A549 (cell line): ENCODE results near the gene TSTD2. TPM values are rescaled to one million over a fixed set of nuclear protein-coding genes. Genes with fewer than 3 reads are reported as not detected.

Experiments
- ATAC-seq, 2 experiments: fragments of 200-7000 bp in 1 of 2; fragments of >200 bp in 1 of 2; cut with Nextera tagmentation in 1 of 2; cut with Tn5 transposase in 1 of 2; 3 replicates each; pipeline versions ENCODE4 v1.8.0 to v1.9.1; 2018 to 2020; ENCODE audit warnings: mild to moderate bottlenecking in 1 of 2, moderate library complexity in 1 of 2
- CTCF ChIA-PET: fragments of 300-600 bp; sonication (Branson Sonifier 250); formaldehyde crosslinking; extraction: SDS; loops from one replicate; lab custom pipeline; 2021; ENCODE audit warnings: antibody characterized with exemption, inconsistent platforms; lab: Yijun Ruan, JAX
- POLR2A ChIA-PET: fragments of 350-600 bp; formaldehyde crosslinking; extraction: SDS; loops from one replicate; lab custom pipeline; 2021; ENCODE audit warnings: antibody characterized with exemption, inconsistent platforms; lab: Yijun Ruan, JAX
- DNase-seq, 2 experiments: peaks; one replicate each; pipeline versions ENCODE4 v3.0.0 to v3.0.0-alpha.2; 2011 to 2016; ENCODE audit warnings: low read depth in 1 of 2, low spot score in 1 of 2
- FAIRE-seq: peaks from 2 replicates; lab custom pipeline; 2011; peaks lifted over from hg19 to GRCh38; lab: Jason Lieb, UNC
- H3K27ac ChIP-seq, 2 experiments: fragments of >200 bp; sonication (Bioruptor Twin); formaldehyde crosslinking; 3 replicates each; pipeline ENCODE4 v1.5.1; 2016 to 2017
- H3K4me1 ChIP-seq: fragments of >200 bp; sonication (Bioruptor Twin); formaldehyde crosslinking; 3 replicates; pipeline ENCODE4 v1.6.1; 2016
- H3K4me2 ChIP-seq: fragments of >200 bp; sonication (Bioruptor Twin); formaldehyde crosslinking; 3 replicates; pipeline ENCODE4 v1.6.1; 2016
- H3K4me3 ChIP-seq: fragments of >200 bp; sonication (Bioruptor Twin); formaldehyde crosslinking; 3 replicates; pipeline ENCODE4 v1.5.1; 2016
- H3K9me3 ChIP-seq: fragments of >200 bp; sonication (Bioruptor Twin); formaldehyde crosslinking; 3 replicates; pipeline ENCODE4 v1.6.1; 2016
- BHLHE40 ChIP-seq: IDR thresholded peaks from 2 replicates; pipeline ENCODE4 v1.6.1; 2012; ENCODE audit warnings: low read depth, low read length, inconsistent platforms
- CBX2 ChIP-seq: fragments of 200-600 bp; sonication (generic); IDR thresholded peaks from 2 replicates; pipeline ENCODE4 v1.6.1; 2016; ENCODE audit warnings: low read depth, mild to moderate bottlenecking, borderline replicate concordance
- CBX8 ChIP-seq: fragments of 200-600 bp; sonication (generic); IDR thresholded peaks from 2 replicates; pipeline ENCODE4 v1.6.1; 2016
- CHD4 ChIP-seq: fragments of 200-600 bp; sonication (generic); IDR thresholded peaks from 2 replicates; pipeline ENCODE4 v1.6.1; 2016; ENCODE audit warnings: antibody characterized with exemption, mild to moderate bottlenecking, borderline replicate concordance
- EP300 ChIP-seq, 2 experiments: fragments of >200 bp; sonication (Bioruptor Twin); formaldehyde crosslinking; IDR thresholded peaks; 2 replicates in 1 of 2; 3 replicates in 1 of 2; pipeline ENCODE4 v1.6.1; 2016 to 2017
- ESRRA ChIP-seq: fragments of 150-350 bp; IDR thresholded peaks from 2 replicates; pipeline ENCODE4 v1.6.1; 2014; ENCODE audit warnings: mild to moderate bottlenecking, low read length, borderline replicate concordance
- FOSB ChIP-seq: fragments of 250-450 bp; sonication (Bioruptor Pico); IDR thresholded peaks from 2 replicates; pipeline ENCODE4 v1.5.0; 2020; ENCODE audit warnings: mild to moderate bottlenecking, moderate library complexity
- FOXS1 ChIP-seq: fragments of 250-450 bp; sonication (Bioruptor Pico); IDR thresholded peaks from 2 replicates; pipeline ENCODE4 v1.5.0; 2020; ENCODE audit warnings: mild to moderate bottlenecking, moderate library complexity
- HES2 ChIP-seq: fragments of >200 bp; sonication (Bioruptor Twin); formaldehyde crosslinking; IDR thresholded peaks from 2 replicates; pipeline ENCODE4 v1.6.1; 2016
- HOXB5 ChIP-seq: fragments of 250-450 bp; sonication (Bioruptor Pico); IDR thresholded peaks from 2 replicates; pipeline ENCODE4 v1.5.0; 2020; ENCODE audit warnings: mild to moderate bottlenecking, moderate library complexity
- JUN ChIP-seq, 2 experiments: fragments of >200 bp; sonication (Bioruptor Twin); formaldehyde crosslinking; IDR thresholded peaks; 2 replicates in 1 of 2; 3 replicates in 1 of 2; pipeline ENCODE4 v1.6.1; 2016 to 2017
- JUNB ChIP-seq: fragments of >200 bp; sonication (Bioruptor Twin); formaldehyde crosslinking; IDR thresholded peaks from 2 replicates; pipeline ENCODE4 v1.6.1; 2016
- KDM5A ChIP-seq: fragments of 200-600 bp; sonication (generic); IDR thresholded peaks from 2 replicates; pipeline ENCODE4 v1.6.1; 2016; ENCODE audit warnings: antibody characterized with exemption, mild to moderate bottlenecking
- MAX ChIP-seq: IDR thresholded peaks from 2 replicates; pipeline ENCODE4 v1.6.1; 2012
- MYC ChIP-seq: IDR thresholded peaks from 2 replicates; pipeline ENCODE4 v1.6.1; 2012; ENCODE audit warnings: mild to moderate bottlenecking, inconsistent platforms, low read length, improper control_type of control experiment, borderline replicate concordance
- NPAS2 ChIP-seq: fragments of 250-450 bp; sonication (Bioruptor Pico); IDR thresholded peaks from 2 replicates; pipeline ENCODE4 v1.8.0; 2022; ENCODE audit warnings: mild to moderate bottlenecking, moderate library complexity, borderline replicate concordance
- NR3C1 ChIP-seq: fragments of >200 bp; sonication (Bioruptor Twin); formaldehyde crosslinking; IDR thresholded peaks from 3 replicates; pipeline ENCODE4 v1.6.1; 2017
- RFX5 ChIP-seq: fragments of 450-650 bp; IDR thresholded peaks from 2 replicates; pipeline ENCODE4 v1.7.1; 2014; ENCODE audit warnings: antibody characterized with exemption, mild to moderate bottlenecking, moderate library complexity
- RNF2 ChIP-seq: fragments of 200-600 bp; sonication (generic); IDR thresholded peaks from 2 replicates; pipeline ENCODE4 v1.6.1; 2016; ENCODE audit warnings: low read depth, mild to moderate bottlenecking, antibody characterized with exemption, moderate library complexity, borderline replicate concordance
- SREBF2 ChIP-seq: fragments of 450-650 bp; IDR thresholded peaks from 2 replicates; pipeline ENCODE4 v1.6.1; 2014; ENCODE audit warnings: mild to moderate bottlenecking, moderate library complexity
- ZNF302 ChIP-seq: fragments of 250-450 bp; sonication (Bioruptor Pico); IDR thresholded peaks from 2 replicates; pipeline ENCODE4 v1.9.0; 2021; ENCODE audit warnings: inconsistent platforms, mild to moderate bottlenecking, moderate library complexity
- WGBS: methylation state at CpG from one replicate; pipeline ENCODE4 v1.1.6; 2017; ENCODE audit errors: missing lambda C conversion rate; 5-methylcytosine and 5-hydroxymethylcytosine counted together
- polyA plus RNA-seq, 4 experiments: library from polyadenylated mRNA; depleted of rRNA in 3 of 4; stranded (reverse); fragments of >200 nt; fragmentation: RNase III in 1 of 4; extraction: RNeasy Plus Mini Kit Qiagen cat#74134 plus additional on column Dnase treatment in 1 of 4; gene quantifications; 2 replicates in 3 of 4; 3 replicates in 1 of 4; pipeline ENCODE4 v1.2.3, GENCODE V29; 2011 to 2017
- TF ChIP-seq, protein P1 (sequence below): fragments of 200-600 bp; sonication (generic); IDR thresholded peaks from 2 replicates; pipeline ENCODE4 v1.6.1; 2016; ENCODE audit warnings: antibody characterized with exemption, mild to moderate bottlenecking, moderate library complexity
- TF ChIP-seq, protein P2 (sequence below): fragments of 450-650 bp; IDR thresholded peaks from 2 replicates; pipeline ENCODE4 v1.6.1; 2014; ENCODE audit warnings: antibody characterized with exemption
- TF ChIP-seq, protein P3 (sequence below): fragments of 150-350 bp; IDR thresholded peaks from 2 replicates; pipeline ENCODE4 v1.6.1; 2014; ENCODE audit warnings: low read depth, mild to moderate bottlenecking, low read length
- TF ChIP-seq, protein P4 (sequence below): IDR thresholded peaks from 2 replicates; pipeline ENCODE4 v1.6.1; 2012; ENCODE audit warnings: low read depth, borderline replicate concordance

TSTD2 gene
- polyA plus RNA-seq, 2 of the 4 experiments (the other 2 are of a cell fraction): 11.4 to 37.4 TPM

GRCh38 chr9:97556721-97557605 is 76.2 kb downstream of the TSTD2 start (continued):
- TF ChIP-seq, protein P1, sequence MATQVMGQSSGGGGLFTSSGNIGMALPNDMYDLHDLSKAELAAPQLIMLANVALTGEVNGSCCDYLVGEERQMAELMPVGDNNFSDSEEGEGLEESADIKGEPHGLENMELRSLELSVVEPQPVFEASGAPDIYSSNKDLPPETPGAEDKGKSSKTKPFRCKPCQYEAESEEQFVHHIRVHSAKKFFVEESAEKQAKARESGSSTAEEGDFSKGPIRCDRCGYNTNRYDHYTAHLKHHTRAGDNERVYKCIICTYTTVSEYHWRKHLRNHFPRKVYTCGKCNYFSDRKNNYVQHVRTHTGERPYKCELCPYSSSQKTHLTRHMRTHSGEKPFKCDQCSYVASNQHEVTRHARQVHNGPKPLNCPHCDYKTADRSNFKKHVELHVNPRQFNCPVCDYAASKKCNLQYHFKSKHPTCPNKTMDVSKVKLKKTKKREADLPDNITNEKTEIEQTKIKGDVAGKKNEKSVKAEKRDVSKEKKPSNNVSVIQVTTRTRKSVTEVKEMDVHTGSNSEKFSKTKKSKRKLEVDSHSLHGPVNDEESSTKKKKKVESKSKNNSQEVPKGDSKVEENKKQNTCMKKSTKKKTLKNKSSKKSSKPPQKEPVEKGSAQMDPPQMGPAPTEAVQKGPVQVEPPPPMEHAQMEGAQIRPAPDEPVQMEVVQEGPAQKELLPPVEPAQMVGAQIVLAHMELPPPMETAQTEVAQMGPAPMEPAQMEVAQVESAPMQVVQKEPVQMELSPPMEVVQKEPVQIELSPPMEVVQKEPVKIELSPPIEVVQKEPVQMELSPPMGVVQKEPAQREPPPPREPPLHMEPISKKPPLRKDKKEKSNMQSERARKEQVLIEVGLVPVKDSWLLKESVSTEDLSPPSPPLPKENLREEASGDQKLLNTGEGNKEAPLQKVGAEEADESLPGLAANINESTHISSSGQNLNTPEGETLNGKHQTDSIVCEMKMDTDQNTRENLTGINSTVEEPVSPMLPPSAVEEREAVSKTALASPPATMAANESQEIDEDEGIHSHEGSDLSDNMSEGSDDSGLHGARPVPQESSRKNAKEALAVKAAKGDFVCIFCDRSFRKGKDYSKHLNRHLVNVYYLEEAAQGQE: no peak
- no peak for TF ChIP-seq HES2
- TF ChIP-seq CBX8: no peak
- TF ChIP-seq ZNF302 (CRISPR knock-in tag): no peak
- TF ChIP-seq RFX5: no peak
- TF ChIP-seq NR3C1: no peak
- no peak for TF ChIP-seq KDM5A
- TF ChIP-seq, protein P2, sequence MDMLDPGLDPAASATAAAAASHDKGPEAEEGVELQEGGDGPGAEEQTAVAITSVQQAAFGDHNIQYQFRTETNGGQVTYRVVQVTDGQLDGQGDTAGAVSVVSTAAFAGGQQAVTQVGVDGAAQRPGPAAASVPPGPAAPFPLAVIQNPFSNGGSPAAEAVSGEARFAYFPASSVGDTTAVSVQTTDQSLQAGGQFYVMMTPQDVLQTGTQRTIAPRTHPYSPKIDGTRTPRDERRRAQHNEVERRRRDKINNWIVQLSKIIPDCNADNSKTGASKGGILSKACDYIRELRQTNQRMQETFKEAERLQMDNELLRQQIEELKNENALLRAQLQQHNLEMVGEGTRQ: no peak
- no peak for TF ChIP-seq FOSB (CRISPR knock-in tag)
- no peak for TF ChIP-seq BHLHE40

DNA sequence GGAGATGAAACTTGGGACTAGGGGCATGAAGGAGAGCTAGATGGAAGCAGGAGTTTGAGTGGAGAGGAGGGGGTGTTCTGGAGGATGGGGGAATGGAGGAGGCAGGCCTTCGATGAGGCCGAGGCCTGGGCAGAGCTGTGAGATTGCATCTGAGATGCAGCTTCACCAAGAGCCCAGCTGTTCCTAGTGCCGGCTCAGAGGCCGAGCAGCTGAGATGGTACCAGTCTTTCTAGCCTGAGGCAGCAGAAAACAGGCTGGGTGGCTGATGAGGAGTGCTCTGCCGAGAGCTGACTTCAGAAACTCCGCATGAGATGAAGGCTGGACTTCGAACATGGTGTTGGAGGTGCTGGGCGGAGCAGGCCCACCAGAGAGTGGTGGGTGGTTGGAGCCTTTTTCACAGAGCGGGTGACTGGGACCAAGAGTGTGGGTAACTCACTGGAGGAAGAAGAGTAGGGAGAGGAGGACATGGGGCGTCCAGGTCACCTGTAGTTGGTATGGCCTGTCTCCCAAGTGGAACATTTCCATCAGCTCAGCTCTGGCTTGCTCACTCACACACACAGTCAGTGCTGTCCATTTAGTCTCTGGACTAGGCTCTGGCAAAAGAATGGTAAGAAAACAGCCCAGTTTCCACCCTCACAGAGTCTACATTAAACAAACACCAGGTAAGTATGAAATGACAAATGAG is 77.0 kb downstream of the TSTD2 start:
- FAIRE-seq (no peak), ATAC-seq (no peak), DNase-seq (no peak)
- no peak for TF ChIP-seq HOXB5 (CRISPR knock-in tag)
- TF ChIP-seq, protein P3, sequence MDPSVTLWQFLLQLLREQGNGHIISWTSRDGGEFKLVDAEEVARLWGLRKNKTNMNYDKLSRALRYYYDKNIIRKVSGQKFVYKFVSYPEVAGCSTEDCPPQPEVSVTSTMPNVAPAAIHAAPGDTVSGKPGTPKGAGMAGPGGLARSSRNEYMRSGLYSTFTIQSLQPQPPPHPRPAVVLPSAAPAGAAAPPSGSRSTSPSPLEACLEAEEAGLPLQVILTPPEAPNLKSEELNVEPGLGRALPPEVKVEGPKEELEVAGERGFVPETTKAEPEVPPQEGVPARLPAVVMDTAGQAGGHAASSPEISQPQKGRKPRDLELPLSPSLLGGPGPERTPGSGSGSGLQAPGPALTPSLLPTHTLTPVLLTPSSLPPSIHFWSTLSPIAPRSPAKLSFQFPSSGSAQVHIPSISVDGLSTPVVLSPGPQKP: no peak
- Histone ChIP-seq H3K9me3 (no peaks in the 10 kb centered on the region), H3K4me3 (no peak overlapping the region), H3K4me1 (no peaks in the 10 kb centered on the region), H3K27ac (no peak overlapping the region), H3K4me2 (no peak overlapping the region)
- WGBS: 78% methylated on average over 10 of the region's 10 CpGs
- ChIA-PET CTCF (interaction anchor here (1.0 to 2.8 kb wide), 2 partner anchors 88 to 142 kb away, joined by 3 to 9 read pairs; no protein-coding TSS in a partner anchor), POLR2A (no interaction called here)

DNA sequence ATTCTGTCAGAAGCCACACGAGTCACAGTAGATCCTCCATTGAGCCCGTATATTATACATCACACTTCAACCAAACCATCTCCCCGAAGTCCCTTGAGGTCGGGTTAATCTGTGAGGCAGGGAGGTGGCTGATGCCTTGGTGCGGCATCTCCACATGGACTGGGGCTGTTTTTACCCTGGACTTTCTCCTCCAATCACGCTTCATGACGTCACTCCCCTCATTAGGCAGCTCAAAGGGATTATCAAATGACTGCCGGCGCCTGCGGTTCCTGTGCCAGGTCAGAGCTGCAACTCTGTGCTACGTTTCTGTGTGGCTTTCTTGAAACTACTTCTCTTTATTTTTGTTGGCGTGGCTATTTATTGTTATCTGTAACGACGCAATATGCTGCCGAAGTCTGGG is 78.0 kb downstream of the TSTD2 start:
- Histone ChIP-seq H3K27ac (no peak overlapping the region), H3K4me3 (no peak overlapping the region), H3K4me2 (no peak overlapping the region), H3K9me3 (no peaks in the 10 kb centered on the region), H3K4me1 (no peaks in the 10 kb centered on the region)
- ATAC-seq: no peak
- POLR2A ChIA-PET: no interaction called here
- 77% methylated on average over 15 of the region's 15 CpGs for WGBS
- CTCF ChIA-PET: interaction anchor here (2.8 kb wide), 1 partner anchor 87 kb away, joined by 9 read pairs; no protein-coding TSS in a partner anchor
- no peak for FAIRE-seq
- TF ChIP-seq FOSB (CRISPR knock-in tag): no peak
- no peak for TF ChIP-seq NPAS2
- no peak for TF ChIP-seq RNF2
- TF ChIP-seq, protein P4, sequence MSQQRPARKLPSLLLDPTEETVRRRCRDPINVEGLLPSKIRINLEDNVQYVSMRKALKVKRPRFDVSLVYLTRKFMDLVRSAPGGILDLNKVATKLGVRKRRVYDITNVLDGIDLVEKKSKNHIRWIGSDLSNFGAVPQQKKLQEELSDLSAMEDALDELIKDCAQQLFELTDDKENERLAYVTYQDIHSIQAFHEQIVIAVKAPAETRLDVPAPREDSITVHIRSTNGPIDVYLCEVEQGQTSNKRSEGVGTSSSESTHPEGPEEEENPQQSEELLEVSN: no peak
- TF ChIP-seq SREBF2: no peak
- TF ChIP-seq BHLHE40: no peak
- TF ChIP-seq MYC: no peak
- TF ChIP-seq CHD4: no peak
- TF ChIP-seq JUNB: no peak
- no peak for TF ChIP-seq ESRRA
- TF ChIP-seq FOXS1 (CRISPR knock-in tag): no peak
- TF ChIP-seq MAX: no peak
- no peak for TF ChIP-seq EP300 (IDR thresholded peaks at IDR 0.05)
- no peak for TF ChIP-seq CBX8
- no peak for TF ChIP-seq JUN (IDR thresholded peaks at IDR 0.05)
- no peak for TF ChIP-seq CBX2
- DNase-seq: no peak
